Sciatic nerve (tissue), 2 donors: Measurements from ENCODE around the gene KIF23. TPM values are rescaled to one million over a fixed set of nuclear protein-coding genes. Genes with fewer than 3 reads are reported as not detected.
"Not testable (repeated sequence)": the region's sequence is repeated elsewhere in the genome, so short reads cannot be mapped to it uniquely, and the experiment has no call there.

ENCODE experiments used
- ATAC-seq: fragments of 200-7000 bp; cut with Tn5 transposase; one replicate; pipeline ENCODE4 v1.9.1; 2020; ENCODE audit warnings: mild to moderate bottlenecking, moderate library complexity
- DNase-seq: peaks from one replicate; pipeline ENCODE4 v3.0.0-alpha.2; 2020; ENCODE audit warnings: low spot score
- intact Hi-C: fragments of 100-400 bp; cut with DNase I; formaldehyde crosslinking; loops from one replicate; pipeline ENCODE4 v1.14.2; 2022
- total RNA-seq: library from RNA; stranded (reverse); fragmentation: NEBNext Ultra II Directional; extraction: Animal tissue kit (Norgen Biotek cat#: 25700); gene quantifications from one replicate; pipeline ENCODE4 v1.2.1, GENCODE V29; 2021
- donor health status: DM: no; HTN: no; CAD: no.
- donor health status: DM: no; HTN: no; CAD: no.

Gene KIF23
- 11.8 TPM for total RNA-seq

GRCh38 chr15:69413822-69414700, at the start of gene KIF23:
KIF23 (plus strand) TSS chr15:69414349; CDS start chr15:69414466, 117 bp downstream.
- intact Hi-C loops, result no loop called here
- peak; percentile 91 for DNase-seq
- ATAC-seq, result peak; percentile 99

GRCh38 chr15:69367236-69367635, 46.9 kb upstream of the KIF23 start:
- ATAC-seq (no peak), DNase-seq (no peak)
- intact Hi-C loops, result no loop called here

- intact Hi-C loops, result no loop called here
- no peak for DNase-seq
- ATAC-seq, result no peak
Measured at GRCh38 chr15:69369631-69370030, 44.5 kb upstream of the KIF23 start.

GRCh38 chr15:69373406-69373805, 40.7 kb upstream of the KIF23 start:
- ATAC-seq (no peak), DNase-seq (no peak)
- intact Hi-C loops, result no loop called here

- intact Hi-C loops, result no loop called here
- no peak for DNase-seq
Measured at GRCh38 chr15:69375151-69375790, 38.9 kb upstream of the KIF23 start.

GRCh38 chr15:69377216-69377970, 36.8 kb upstream of the KIF23 start:
- DNase-seq, result no peak
- no peak for ATAC-seq
- intact Hi-C loops, result no loop called here

More at GRCh38 chr15:69375151-69375790, 38.9 kb upstream of the KIF23 start:
- ATAC-seq, result no peak

- ATAC-seq, result no peak
- intact Hi-C loops, result no loop called here
- no peak for DNase-seq
Measured at GRCh38 chr15:69380100-69380725, 33.9 kb upstream of the KIF23 start.

- no peak for ATAC-seq
- no peak for DNase-seq
- intact Hi-C loops, result no loop called here
Measured at GRCh38 chr15:69380726-69381105, 33.4 kb upstream of the KIF23 start.

- ATAC-seq, intact Hi-C loops, DNase-seq: not testable (repeated sequence)
Measured at GRCh38 chr15:69382176-69382575, 32.0 kb upstream of the KIF23 start.

- DNase-seq, ATAC-seq, intact Hi-C loops: not testable (repeated sequence)
Measured at GRCh38 chr15:69384066-69384465, 30.1 kb upstream of the KIF23 start.

GRCh38 chr15:69384626-69385598, 29.2 kb upstream of the KIF23 start:
- DNase-seq (no peak), ATAC-seq (no peak)
- intact Hi-C loops, result no loop called here

GRCh38 chr15:69385831-69386230, 28.3 kb upstream of the KIF23 start:
- DNase-seq (no peak), ATAC-seq (no peak)
- intact Hi-C loops, result no loop called here

- no peak for ATAC-seq
- DNase-seq, result no peak
- intact Hi-C loops, result no loop called here
Measured at GRCh38 chr15:69386284-69386683, 27.9 kb upstream of the KIF23 start.

- ATAC-seq (peak; percentile 68), DNase-seq (no peak)
- intact Hi-C loops, result no loop called here
Measured at GRCh38 chr15:69388260-69388705, 25.9 kb upstream of the KIF23 start.

GRCh38 chr15:69389426-69389825, 24.7 kb upstream of the KIF23 start:
- no peak for ATAC-seq
- no peak for DNase-seq
- intact Hi-C loops, result no loop called here

- no peak for DNase-seq
- no peak for ATAC-seq
- intact Hi-C loops, result loop anchor here (5.0 kb wide), 1 partner anchor 333 kb away; no protein-coding TSS in a partner anchor
Measured at GRCh38 chr15:69390575-69390974, 23.6 kb upstream of the KIF23 start.

GRCh38 chr15:69391046-69391757, 22.9 kb upstream of the KIF23 start:
- ATAC-seq (no peak), DNase-seq (no peak)
- intact Hi-C loops, result loop anchor here (5.0 kb wide), 1 partner anchor 334 kb away; no protein-coding TSS in a partner anchor
